ENCODE data around the gene EFNA5. TPM values are rescaled to one million over a fixed set of nuclear protein-coding genes. Genes with fewer than 3 reads are reported as not detected.

EFNA5 gene
- polyA plus RNA-seq, 1 donor from 2014 or later, result 4.2 TPM

DNA sequence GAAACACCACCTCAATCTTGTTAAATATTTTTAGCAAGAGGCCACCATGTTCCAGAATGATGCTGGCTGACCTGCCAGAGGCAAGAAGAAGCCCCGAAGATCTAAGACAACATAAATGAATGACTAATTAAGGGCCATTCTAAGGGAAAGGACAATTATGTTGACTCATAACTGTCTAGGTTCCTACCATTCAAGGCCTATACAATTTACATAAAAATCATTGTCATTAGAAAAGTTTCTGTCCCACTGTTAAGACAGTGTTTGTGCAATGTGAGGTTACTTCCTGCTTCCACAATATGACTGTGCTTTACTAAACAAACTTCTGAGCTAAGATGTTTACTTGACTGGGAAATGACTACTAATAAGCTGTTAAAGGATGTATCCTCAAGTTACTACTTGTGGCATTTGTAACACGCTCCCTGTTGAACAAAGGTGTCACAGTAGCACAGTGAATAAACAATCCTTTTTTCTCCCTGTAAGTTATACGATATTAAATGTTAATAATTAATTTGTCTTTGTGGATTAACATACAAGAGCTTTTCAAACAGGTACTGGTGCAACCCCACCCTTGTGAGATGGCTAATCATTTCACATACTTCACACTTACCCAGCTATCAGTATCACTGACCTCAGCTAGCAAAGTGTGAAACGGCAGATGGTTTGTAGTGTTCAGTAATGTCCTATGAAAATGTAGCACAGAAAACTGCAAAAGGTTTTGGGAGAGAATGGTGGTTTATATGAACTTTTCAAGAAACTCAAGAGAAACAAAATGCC, 195.8 kb downstream of the EFNA5 start:
- Histone ChIP-seq H2AFZ (ENCODE audit: low read depth, low read length) (no peak overlapping the region), H3K4me2 (ENCODE audit: low read length) (no peak overlapping the region), H3K79me2 (replicated peaks; ENCODE audit: insufficient read depth, low read length) (peaks cover 19% of the 10 kb centered on the region)

DNA sequence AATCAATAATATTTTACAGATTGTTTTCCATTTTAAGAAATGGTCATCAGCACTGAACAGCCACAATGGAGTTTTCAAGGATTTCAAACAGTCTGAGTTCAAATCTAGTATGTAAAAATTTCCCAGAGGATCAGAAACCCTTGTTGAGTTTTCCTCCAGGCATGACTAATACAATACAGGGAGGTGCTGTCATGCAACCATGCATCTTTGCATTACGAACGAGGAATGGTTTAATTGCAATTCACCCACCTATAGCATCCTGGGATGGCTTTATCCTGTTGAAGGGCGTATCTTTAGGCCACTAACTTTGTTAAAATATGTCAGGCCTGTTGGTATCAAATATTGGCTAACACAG, 196.4 kb downstream of the EFNA5 start:
- Histone ChIP-seq H3K9me3 (ENCODE audit: low read length) (no peaks in the 10 kb centered on the region), H3K4me3 (ENCODE audit: low read length) (no peak overlapping the region), H4K20me1 (ENCODE audit: insufficient read depth) (no peaks in the 10 kb centered on the region), H3K36me3 (ENCODE audit: insufficient read depth, low read length) (no peaks in the 10 kb centered on the region), H3K27me3 (ENCODE audit: insufficient read depth, low read depth, low read length) (no peaks in the 10 kb centered on the region), H3K9me2 (ENCODE audit: insufficient read depth, low read length) (no peaks in the 10 kb centered on the region), H3F3A (ENCODE audit: insufficient read depth, low read length, poor library complexity, severe bottlenecking) (no peaks in the 10 kb centered on the region), H3K4me2 (ENCODE audit: low read length) (no peak overlapping the region), H2AFZ (ENCODE audit: low read depth, low read length) (no peak overlapping the region), H3K9ac (ENCODE audit: low read length) (no peak overlapping the region), H3K27ac (ENCODE audit: low read length) (no peak overlapping the region), H3K79me2 (replicated peaks; ENCODE audit: insufficient read depth, low read length) (peaks cover 13% of the 10 kb centered on the region)
- TF ChIP-seq EP300 (conservative IDR thresholded peaks at IDR 0.05; ENCODE audit: poor library complexity, severe bottlenecking) (no peak), EZH2 (IDR thresholded peaks at IDR 0.05; ENCODE audit: borderline replicate concordance, insufficient read depth, low read length, poor library complexity, severe bottlenecking) (no peak), SMC3 (conservative IDR thresholded peaks at IDR 0.05; ENCODE audit: poor library complexity) (no peak), POLR2AphosphoS5 (IDR thresholded peaks at IDR 0.05) (no peak), RAD21 (conservative IDR thresholded peaks at IDR 0.05) (no peak), TAF1 (IDR thresholded peaks at IDR 0.05; ENCODE audit: low read depth) (no peak), MXI1 (conservative IDR thresholded peaks at IDR 0.05; ENCODE audit: poor library complexity, severe bottlenecking) (no peak)
- TF ChIP-seq, protein P1, sequence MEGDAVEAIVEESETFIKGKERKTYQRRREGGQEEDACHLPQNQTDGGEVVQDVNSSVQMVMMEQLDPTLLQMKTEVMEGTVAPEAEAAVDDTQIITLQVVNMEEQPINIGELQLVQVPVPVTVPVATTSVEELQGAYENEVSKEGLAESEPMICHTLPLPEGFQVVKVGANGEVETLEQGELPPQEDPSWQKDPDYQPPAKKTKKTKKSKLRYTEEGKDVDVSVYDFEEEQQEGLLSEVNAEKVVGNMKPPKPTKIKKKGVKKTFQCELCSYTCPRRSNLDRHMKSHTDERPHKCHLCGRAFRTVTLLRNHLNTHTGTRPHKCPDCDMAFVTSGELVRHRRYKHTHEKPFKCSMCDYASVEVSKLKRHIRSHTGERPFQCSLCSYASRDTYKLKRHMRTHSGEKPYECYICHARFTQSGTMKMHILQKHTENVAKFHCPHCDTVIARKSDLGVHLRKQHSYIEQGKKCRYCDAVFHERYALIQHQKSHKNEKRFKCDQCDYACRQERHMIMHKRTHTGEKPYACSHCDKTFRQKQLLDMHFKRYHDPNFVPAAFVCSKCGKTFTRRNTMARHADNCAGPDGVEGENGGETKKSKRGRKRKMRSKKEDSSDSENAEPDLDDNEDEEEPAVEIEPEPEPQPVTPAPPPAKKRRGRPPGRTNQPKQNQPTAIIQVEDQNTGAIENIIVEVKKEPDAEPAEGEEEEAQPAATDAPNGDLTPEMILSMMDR (IDR thresholded peaks at IDR 0.05; ENCODE audit: poor library complexity, severe bottlenecking), result no peak
- TF ChIP-seq, protein P2, sequence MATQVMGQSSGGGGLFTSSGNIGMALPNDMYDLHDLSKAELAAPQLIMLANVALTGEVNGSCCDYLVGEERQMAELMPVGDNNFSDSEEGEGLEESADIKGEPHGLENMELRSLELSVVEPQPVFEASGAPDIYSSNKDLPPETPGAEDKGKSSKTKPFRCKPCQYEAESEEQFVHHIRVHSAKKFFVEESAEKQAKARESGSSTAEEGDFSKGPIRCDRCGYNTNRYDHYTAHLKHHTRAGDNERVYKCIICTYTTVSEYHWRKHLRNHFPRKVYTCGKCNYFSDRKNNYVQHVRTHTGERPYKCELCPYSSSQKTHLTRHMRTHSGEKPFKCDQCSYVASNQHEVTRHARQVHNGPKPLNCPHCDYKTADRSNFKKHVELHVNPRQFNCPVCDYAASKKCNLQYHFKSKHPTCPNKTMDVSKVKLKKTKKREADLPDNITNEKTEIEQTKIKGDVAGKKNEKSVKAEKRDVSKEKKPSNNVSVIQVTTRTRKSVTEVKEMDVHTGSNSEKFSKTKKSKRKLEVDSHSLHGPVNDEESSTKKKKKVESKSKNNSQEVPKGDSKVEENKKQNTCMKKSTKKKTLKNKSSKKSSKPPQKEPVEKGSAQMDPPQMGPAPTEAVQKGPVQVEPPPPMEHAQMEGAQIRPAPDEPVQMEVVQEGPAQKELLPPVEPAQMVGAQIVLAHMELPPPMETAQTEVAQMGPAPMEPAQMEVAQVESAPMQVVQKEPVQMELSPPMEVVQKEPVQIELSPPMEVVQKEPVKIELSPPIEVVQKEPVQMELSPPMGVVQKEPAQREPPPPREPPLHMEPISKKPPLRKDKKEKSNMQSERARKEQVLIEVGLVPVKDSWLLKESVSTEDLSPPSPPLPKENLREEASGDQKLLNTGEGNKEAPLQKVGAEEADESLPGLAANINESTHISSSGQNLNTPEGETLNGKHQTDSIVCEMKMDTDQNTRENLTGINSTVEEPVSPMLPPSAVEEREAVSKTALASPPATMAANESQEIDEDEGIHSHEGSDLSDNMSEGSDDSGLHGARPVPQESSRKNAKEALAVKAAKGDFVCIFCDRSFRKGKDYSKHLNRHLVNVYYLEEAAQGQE (IDR thresholded peaks at IDR 0.05; ENCODE audit: borderline replicate concordance), result no peak

More for the DNA sequence above, 195.8 kb downstream of the EFNA5 start:
- Histone ChIP-seq H3K27me3 (ENCODE audit: insufficient read depth, low read depth, low read length) (no peaks in the 10 kb centered on the region), H3K27ac (ENCODE audit: low read length) (no peak overlapping the region), H3F3A (ENCODE audit: insufficient read depth, low read length, poor library complexity, severe bottlenecking) (no peaks in the 10 kb centered on the region), H3K4me3 (ENCODE audit: low read length) (no peak overlapping the region), H3K9me3 (ENCODE audit: low read length) (no peaks in the 10 kb centered on the region), H3K36me3 (ENCODE audit: insufficient read depth, low read length) (no peaks in the 10 kb centered on the region), H4K20me1 (ENCODE audit: insufficient read depth) (no peaks in the 10 kb centered on the region), H3K9me2 (ENCODE audit: insufficient read depth, low read length) (no peaks in the 10 kb centered on the region), H3K9ac (ENCODE audit: low read length) (no peak overlapping the region)
- TF ChIP-seq RAD21 (conservative IDR thresholded peaks at IDR 0.05) (no peak), POLR2AphosphoS5 (IDR thresholded peaks at IDR 0.05) (no peak), EP300 (conservative IDR thresholded peaks at IDR 0.05; ENCODE audit: poor library complexity, severe bottlenecking) (no peak), MXI1 (conservative IDR thresholded peaks at IDR 0.05; ENCODE audit: poor library complexity, severe bottlenecking) (no peak), EZH2 (IDR thresholded peaks at IDR 0.05; ENCODE audit: borderline replicate concordance, insufficient read depth, low read length, poor library complexity, severe bottlenecking) (no peak)
- TF ChIP-seq, protein P1 (IDR thresholded peaks at IDR 0.05; ENCODE audit: poor library complexity, severe bottlenecking), result no peak
- TF ChIP-seq, protein P2 (IDR thresholded peaks at IDR 0.05; ENCODE audit: borderline replicate concordance), result no peak

Data from neural cell (in vitro differentiated cells).